ENCODE results near the gene UNC13C.

UNC13C gene

GRCh38 chr15:54571576-54571975 is 593.3 kb downstream of the UNC13C start:
- Histone ChIP-seq H3K9me3 (ENCODE audit: severe bottlenecking) (peaks cover 2% of the 10 kb centered on the region), H3K4me1 (ENCODE audit: insufficient read depth, poor library complexity, severe bottlenecking) (no peaks in the 10 kb centered on the region), H3K27ac (ENCODE audit: poor library complexity, severe bottlenecking) (no peak overlapping the region), H3K36me3 (ENCODE audit: low read depth) (no peaks in the 10 kb centered on the region), H3K27me3 (ENCODE audit: insufficient read depth, poor library complexity, severe bottlenecking) (peaks cover 16% of the 10 kb centered on the region), H3K4me3 (ENCODE audit: severe bottlenecking) (no peak overlapping the region)
- no peak for TF ChIP-seq CTCF (IDR thresholded peaks at IDR 0.05; ENCODE audit: poor library complexity, severe bottlenecking)
- DNase-seq (ENCODE audit: low spot score) (no peak), ATAC-seq (ENCODE audit: low read depth) (no peak)

GRCh38 chr15:54575586-54575985 is 597.3 kb downstream of the UNC13C start:
- Histone ChIP-seq H3K36me3 (ENCODE audit: low read depth) (no peaks in the 10 kb centered on the region), H3K4me3 (ENCODE audit: severe bottlenecking) (no peak overlapping the region), H3K4me1 (ENCODE audit: insufficient read depth, poor library complexity, severe bottlenecking) (no peaks in the 10 kb centered on the region), H3K27ac (ENCODE audit: poor library complexity, severe bottlenecking) (no peak overlapping the region), H3K27me3 (ENCODE audit: insufficient read depth, poor library complexity, severe bottlenecking) (peaks cover 20% of the 10 kb centered on the region), H3K9me3 (ENCODE audit: severe bottlenecking) (peaks cover 2% of the 10 kb centered on the region)
- DNase-seq (ENCODE audit: low spot score) = no peak
- no peak for TF ChIP-seq CTCF (IDR thresholded peaks at IDR 0.05; ENCODE audit: poor library complexity, severe bottlenecking)
- ATAC-seq (ENCODE audit: low read depth) = no peak

- TF ChIP-seq CTCF (IDR thresholded peaks at IDR 0.05; ENCODE audit: poor library complexity, severe bottlenecking) = no peak
- H3K4me3 ChIP-seq (ENCODE audit: severe bottlenecking) = no peak overlapping the region
- no peaks in the 10 kb centered on the region for H3K36me3 ChIP-seq (ENCODE audit: low read depth)
- H3K4me1 ChIP-seq (ENCODE audit: insufficient read depth, poor library complexity, severe bottlenecking) = no peaks in the 10 kb centered on the region
- no peak overlapping the region for H3K27ac ChIP-seq (ENCODE audit: poor library complexity, severe bottlenecking)
- H3K27me3 ChIP-seq (ENCODE audit: insufficient read depth, poor library complexity, severe bottlenecking) = peaks cover 20% of the 10 kb centered on the region
- H3K9me3 ChIP-seq (ENCODE audit: severe bottlenecking) = peaks cover 2% of the 10 kb centered on the region
- DNase-seq (ENCODE audit: low spot score) (no peak), ATAC-seq (ENCODE audit: low read depth) (no peak)
Measured at GRCh38 chr15:54576298-54576935, 598.2 kb downstream of the UNC13C start.

- ATAC-seq (ENCODE audit: low read depth) (peak; percentile 25; the same call in 1 of the 3 replicates), DNase-seq (ENCODE audit: low spot score) (no peak)
- H3K9me3 ChIP-seq (ENCODE audit: severe bottlenecking) = peaks cover 2% of the 10 kb centered on the region
- no peak overlapping the region for H3K4me3 ChIP-seq (ENCODE audit: severe bottlenecking)
- no peaks in the 10 kb centered on the region for H3K36me3 ChIP-seq (ENCODE audit: low read depth)
- no peak for TF ChIP-seq CTCF (IDR thresholded peaks at IDR 0.05; ENCODE audit: poor library complexity, severe bottlenecking)
- H3K27ac ChIP-seq (ENCODE audit: poor library complexity, severe bottlenecking) = no peak overlapping the region
- H3K4me1 ChIP-seq (ENCODE audit: insufficient read depth, poor library complexity, severe bottlenecking) = no peaks in the 10 kb centered on the region
- H3K27me3 ChIP-seq (ENCODE audit: insufficient read depth, poor library complexity, severe bottlenecking) = peaks cover 20% of the 10 kb centered on the region
Measured at GRCh38 chr15:54577476-54578250, 599.4 kb downstream of the UNC13C start.

GRCh38 chr15:54579855-54580254 is 601.6 kb downstream of the UNC13C start:
- no peak for DNase-seq (ENCODE audit: low spot score)
- H3K9me3 ChIP-seq (ENCODE audit: severe bottlenecking) = no peaks in the 10 kb centered on the region
- no peak for ATAC-seq (ENCODE audit: low read depth)
- no peak overlapping the region for H3K4me3 ChIP-seq (ENCODE audit: severe bottlenecking)
- no peak for TF ChIP-seq CTCF (IDR thresholded peaks at IDR 0.05; ENCODE audit: poor library complexity, severe bottlenecking)
- peaks cover 17% of the 10 kb centered on the region for H3K27me3 ChIP-seq (ENCODE audit: insufficient read depth, poor library complexity, severe bottlenecking)
- no peak overlapping the region for H3K27ac ChIP-seq (ENCODE audit: poor library complexity, severe bottlenecking)
- H3K4me1 ChIP-seq (ENCODE audit: insufficient read depth, poor library complexity, severe bottlenecking) = no peaks in the 10 kb centered on the region
- H3K36me3 ChIP-seq (ENCODE audit: low read depth) = no peaks in the 10 kb centered on the region
